ENCODE measurements around the gene ARHGEF1.

ARHGEF1 gene

GRCh38 chr19:41951686-41952172 is 68.7 kb downstream of the ARHGEF1 start (continued):
- TF ChIP-seq ZSCAN5A (tag by site-specific recombination; IDR thresholded peaks at IDR 0.05), result no peak
- TF ChIP-seq ZNF18 (tag by site-specific recombination; IDR thresholded peaks at IDR 0.05), result no peak
- TF ChIP-seq INSM2 (tag by site-specific recombination; IDR thresholded peaks at IDR 0.05), result no peak
- no peak for TF ChIP-seq ZNF280C (tag by site-specific recombination; IDR thresholded peaks at IDR 0.05)
- TF ChIP-seq ZBTB1 (tag by site-specific recombination; IDR thresholded peaks at IDR 0.05), result no peak
- no peak for TF ChIP-seq ZNF488 (tag by site-specific recombination; IDR thresholded peaks at IDR 0.05)
- no peak for TF ChIP-seq ZNF2 (tag by site-specific recombination; IDR thresholded peaks at IDR 0.05)
- no peak for TF ChIP-seq ZNF239 (tag by site-specific recombination; IDR thresholded peaks at IDR 0.05)
- TF ChIP-seq KLF1 (tag by site-specific recombination; IDR thresholded peaks at IDR 0.05), result peak; percentile 67
- TF ChIP-seq GLI2 (tag by site-specific recombination; IDR thresholded peaks at IDR 0.05; ENCODE audit: borderline replicate concordance, low read depth), result no peak
- no peak for TF ChIP-seq ZNF785 (tag by site-specific recombination; IDR thresholded peaks at IDR 0.05)
- no peak for TF ChIP-seq ZSCAN18 (tag by site-specific recombination; IDR thresholded peaks at IDR 0.05)
- TF ChIP-seq ZNF558 (tag by site-specific recombination; IDR thresholded peaks at IDR 0.05), result no peak
- 0 out of 2 replicates have a peak, but pooled peaks have one; percentile 41 for TF ChIP-seq ZFP69B (tag by site-specific recombination; IDR thresholded peaks at IDR 0.05)
- TF ChIP-seq ZBTB10 (tag by site-specific recombination; IDR thresholded peaks at IDR 0.05), result peak; percentile 83
- TF ChIP-seq ZNF202 (tag by site-specific recombination; IDR thresholded peaks at IDR 0.05; ENCODE audit: borderline replicate concordance), result no peak
- no peak for TF ChIP-seq ZSCAN23 (tag by site-specific recombination; IDR thresholded peaks at IDR 0.05)
- TF ChIP-seq ZNF501 (tag by site-specific recombination; IDR thresholded peaks at IDR 0.05), result peak; percentile 48; the same call in 1 of the 2 replicates
- TF ChIP-seq ZNF449 (tag by site-specific recombination; IDR thresholded peaks at IDR 0.05), result no peak
- TF ChIP-seq HOXD13 (CRISPR knock-in tag; IDR thresholded peaks at IDR 0.05; ENCODE audit: borderline replicate concordance), result no peak
- TF ChIP-seq SETDB1 (IDR thresholded peaks at IDR 0.05; ENCODE audit: insufficient read length, low read length), result no peak
- peak; percentile 70 for TF ChIP-seq PATZ1 (tag by site-specific recombination; IDR thresholded peaks at IDR 0.05)
- TF ChIP-seq ZNF514 (tag by site-specific recombination; IDR thresholded peaks at IDR 0.05), result no peak
- TF ChIP-seq ZNF707 (tag by site-specific recombination; IDR thresholded peaks at IDR 0.05), result no peak
